ENCODE measurements around the gene PCGF1. TPM values are rescaled to one million over a fixed set of nuclear protein-coding genes. Genes with fewer than 3 reads are reported as not detected.
A peak's percentile ranks its signal among the peaks of the same experiment; 100 is the strongest.

PCGF1 gene
- total RNA-seq, 2 experiments from 2014 or later, result 23.0 to 31.4 TPM

GRCh38 chr2:74511104-74511989, 3.9 kb upstream of the PCGF1 start:
- ChIA-PET CTCF (interaction anchor here (0.6 to 2.9 kb wide), 4 partner anchors 10 to 74 kb away, joined by 3 to 10 read pairs (median 4); no protein-coding TSS in a partner anchor), POLR2A (interaction anchor here (1.3 to 5.1 kb wide), 3 partner anchors 19 to 57 kb away, joined by 4 to 52 read pairs (median 6); partner anchors contain the start of genes AUP1, CCDC142, HTRA2 and INO80B)
- Mint-ChIP-seq H3K27me3 (peaks cover 45% of the 10 kb centered on the region), H3K4me1 (peaks cover 56% of the 10 kb centered on the region), H3K4me3 (no peak overlapping the region), H3K27ac (no peak overlapping the region), H3K9me3 (no peaks in the 10 kb centered on the region), H3K36me3 (ENCODE audit: low read depth) (peaks cover 16% of the 10 kb centered on the region)
- no peak for DNase-seq

GRCh38 chr2:74510272-74510671, 2.8 kb upstream of the PCGF1 start:
- ChIA-PET POLR2A (interaction anchor here (0.9 to 5.1 kb wide), 9 partner anchors 9 to 56 kb away, joined by 3 to 52 read pairs (median 4); partner anchors contain the start of genes AUP1, CCDC142, HTRA2 and INO80B), CTCF (interaction anchor here (0.9 to 2.9 kb wide), 3 partner anchors 20 to 77 kb away, joined by 3 to 10 read pairs (median 8); partner anchors contain the start of genes AUP1 and HTRA2)
- DNase-seq, result no peak
- Mint-ChIP-seq H3K4me1 (peaks cover 54% of the 10 kb centered on the region), H3K36me3 (ENCODE audit: low read depth) (peaks cover 21% of the 10 kb centered on the region), H3K27me3 (peaks cover 37% of the 10 kb centered on the region), H3K9me3 (no peaks in the 10 kb centered on the region), H3K27ac (no peak overlapping the region), H3K4me3 (no peak overlapping the region)

- Mint-ChIP-seq H3K9me3 (no peaks in the 10 kb centered on the region), H3K27me3 (peaks cover 29% of the 10 kb centered on the region), H3K27ac (peak overlapping the region; percentile 99), H3K36me3 (ENCODE audit: low read depth) (peaks cover 38% of the 10 kb centered on the region), H3K4me1 (peaks cover 62% of the 10 kb centered on the region), H3K4me3 (peak overlapping the region; percentile 97)
- peak; percentile 32 for DNase-seq
- ChIA-PET CTCF (interaction anchor here (1.9 to 2.9 kb wide), 2 partner anchors 77 to 78 kb away, joined by 4 to 10 read pairs; no protein-coding TSS in a partner anchor), POLR2A (interaction anchor here (1.1 to 5.1 kb wide), 7 partner anchors 8 to 50 kb away, joined by 3 to 52 read pairs (median 11); partner anchors contain the start of genes AUP1, CCDC142, HTRA2 and LBX2)
Measured at GRCh38 chr2:74507926-74508520, 528 bp upstream of the PCGF1 start.

GRCh38 chr2:74505448-74506246, 1.8 kb downstream of the PCGF1 start:
- H3K27me3 Mint-ChIP-seq, result peaks cover 33% of the 10 kb centered on the region

GRCh38 chr2:74504591-74504990, 2.9 kb downstream of the PCGF1 start:
- Mint-ChIP-seq H3K36me3 (ENCODE audit: low read depth) (peaks cover 56% of the 10 kb centered on the region), H3K4me1 (peaks cover 68% of the 10 kb centered on the region), H3K27ac (no peak overlapping the region), H3K9me3 (no peaks in the 10 kb centered on the region), H3K27me3 (peaks cover 37% of the 10 kb centered on the region), H3K4me3 (peak overlapping the region; percentile 8)
- no peak for DNase-seq
- ChIA-PET CTCF (interaction anchor here (1.4 to 2.5 kb wide), 3 partner anchors 19 to 83 kb away, joined by 3 to 12 read pairs (median 6); partner anchors contain the start of genes CCDC142 and TTC31), POLR2A (interaction anchor here (1.0 to 3.7 kb wide), 4 partner anchors 10 to 25 kb away, joined by 4 to 25 read pairs (median 14); partner anchors contain the start of genes AUP1, CCDC142, DQX1 and HTRA2)

More at GRCh38 chr2:74505448-74506246, 1.8 kb downstream of the PCGF1 start:
- H3K27ac Mint-ChIP-seq, result no peak overlapping the region
- POLR2A ChIA-PET, result interaction anchor here (3.1 to 5.1 kb wide), 4 partner anchors 9 to 25 kb away, joined by 18 to 52 read pairs (median 22); partner anchors contain the start of genes AUP1, CCDC142, HTRA2 and TLX2
- H3K36me3 Mint-ChIP-seq (ENCODE audit: low read depth), result peaks cover 50% of the 10 kb centered on the region
- H3K9me3 Mint-ChIP-seq, result no peaks in the 10 kb centered on the region
- no peak overlapping the region for H3K4me3 Mint-ChIP-seq
- CTCF ChIA-PET, result interaction anchor here (2.5 kb wide), 1 partner anchor 82 kb away, joined by 6 read pairs; no protein-coding TSS in a partner anchor
- H3K4me1 Mint-ChIP-seq, result peaks cover 70% of the 10 kb centered on the region
- DNase-seq, result no peak

- Mint-ChIP-seq H3K4me3 (peak overlapping the region; percentile 71), H3K9me3 (no peaks in the 10 kb centered on the region), H3K27ac (no peak overlapping the region), H3K36me3 (ENCODE audit: low read depth) (peaks cover 60% of the 10 kb centered on the region), H3K4me1 (peaks cover 73% of the 10 kb centered on the region), H3K27me3 (peaks cover 42% of the 10 kb centered on the region)
- no peak for DNase-seq
- CTCF ChIA-PET, result interaction anchor here (1.2 to 2.5 kb wide), 7 partner anchors 10 to 84 kb away, joined by 3 to 12 read pairs (median 5); partner anchors contain the start of genes CCDC142 and TTC31
- POLR2A ChIA-PET, result interaction anchor here (0.8 to 3.7 kb wide), 7 partner anchors 10 to 47 kb away, joined by 3 to 25 read pairs (median 7); partner anchors contain the start of genes AUP1, CCDC142, DQX1 and HTRA2
Measured at GRCh38 chr2:74503506-74504475, 3.7 kb downstream of the PCGF1 start.

- Mint-ChIP-seq H3K27me3 (peaks cover 46% of the 10 kb centered on the region), H3K36me3 (ENCODE audit: low read depth) (peaks cover 65% of the 10 kb centered on the region), H3K9me3 (no peaks in the 10 kb centered on the region), H3K27ac (no peak overlapping the region), H3K4me1 (peaks cover 73% of the 10 kb centered on the region), H3K4me3 (peak overlapping the region; percentile 71)
- peak; percentile 70 for DNase-seq
- POLR2A ChIA-PET, result interaction anchor here (0.8 to 3.7 kb wide), 6 partner anchors 9 to 46 kb away, joined by 3 to 25 read pairs (median 8); partner anchors contain the start of genes AUP1, CCDC142, HTRA2 and TLX2
- CTCF ChIA-PET, result interaction anchor here (1.2 to 2.5 kb wide), 7 partner anchors 9 to 84 kb away, joined by 3 to 12 read pairs (median 5); partner anchors contain the start of genes CCDC142 and TTC31
Measured at GRCh38 chr2:74502720-74503505, 4.6 kb downstream of the PCGF1 start.

- CTCF ChIA-PET, result interaction anchor here (1.2 to 2.5 kb wide), 4 partner anchors 10 to 30 kb away, joined by 3 to 12 read pairs (median 9); partner anchors contain the start of genes CCDC142 and TTC31
- peaks cover 61% of the 10 kb centered on the region for H3K36me3 Mint-ChIP-seq (ENCODE audit: low read depth)
- no peak for DNase-seq
- H3K9me3 Mint-ChIP-seq, result no peaks in the 10 kb centered on the region
- H3K4me3 Mint-ChIP-seq, result peak overlapping the region; percentile 71
- H3K27me3 Mint-ChIP-seq, result peaks cover 46% of the 10 kb centered on the region
- POLR2A ChIA-PET, result interaction anchor here (1.5 to 5.7 kb wide), 4 partner anchors 12 to 45 kb away, joined by 6 to 57 read pairs (median 25); partner anchors contain the start of genes AUP1, CCDC142, HTRA2 and TLX2
- no peak overlapping the region for H3K27ac Mint-ChIP-seq
- peaks cover 75% of the 10 kb centered on the region for H3K4me1 Mint-ChIP-seq
Measured at GRCh38 chr2:74502147-74502719, 5.3 kb downstream of the PCGF1 start.

- H3K36me3 Mint-ChIP-seq (ENCODE audit: low read depth), result peaks cover 54% of the 10 kb centered on the region
- POLR2A ChIA-PET, result interaction anchor here (0.9 to 5.7 kb wide), 9 partner anchors 8 to 323 kb away, joined by 3 to 57 read pairs (median 12); partner anchors contain the start of genes AUP1, CCDC142, DQX1 and HTRA2
- CTCF ChIA-PET, result interaction anchor here (0.9 to 2.5 kb wide), 5 partner anchors 10 to 48 kb away, joined by 3 to 9 read pairs (median 3); partner anchors contain the start of gene WBP1
- peaks cover 68% of the 10 kb centered on the region for H3K4me1 Mint-ChIP-seq
- no peak overlapping the region for H3K27ac Mint-ChIP-seq
- H3K9me3 Mint-ChIP-seq, result no peaks in the 10 kb centered on the region
- DNase-seq, result no peak
- H3K27me3 Mint-ChIP-seq, result peaks cover 46% of the 10 kb centered on the region
- H3K4me3 Mint-ChIP-seq, result peak overlapping the region; percentile 71
Measured at GRCh38 chr2:74501335-74502071, 6.0 kb downstream of the PCGF1 start.
